GM12801 (cell line): ENCODE data around the gene RPS14.

Experiments
- CTCF ChIP-seq: IDR thresholded peaks from one replicate; pipeline ENCODE4 v1.5.1; 2011; ENCODE audit warnings: control low read depth; ENCODE audit not compliant: insufficient read length; ENCODE audit errors: extremely low read depth

RPS14 gene

GRCh38 chr5:150473673-150474358, 24.3 kb upstream of the RPS14 start:
- no peak for TF ChIP-seq CTCF

- no peak for TF ChIP-seq CTCF
Measured at GRCh38 chr5:150469718-150470469, 20.4 kb upstream of the RPS14 start.

- TF ChIP-seq CTCF: no peak
Measured at GRCh38 chr5:150468206-150468605, 18.7 kb upstream of the RPS14 start.

- no peak for TF ChIP-seq CTCF
Measured at GRCh38 chr5:150465927-150466326, 16.4 kb upstream of the RPS14 start.

GRCh38 chr5:150464554-150465012, 15.0 kb upstream of the RPS14 start:
- no peak for TF ChIP-seq CTCF

- TF ChIP-seq CTCF: no peak
Measured at GRCh38 chr5:150461231-150461630, 11.7 kb upstream of the RPS14 start.

GRCh38 chr5:150460781-150461180, 11.2 kb upstream of the RPS14 start:
- no peak for TF ChIP-seq CTCF
